Vagina (tissue), 2 donors: Measurements from ENCODE around the gene HSD17B4. TPM values are rescaled to one million over a fixed set of nuclear protein-coding genes. Genes with fewer than 3 reads are reported as not detected.
"Not testable (repeated sequence)": the region's sequence is repeated elsewhere in the genome, so short reads cannot be mapped to it uniquely, and the experiment has no call there.

Experiments
- DNase-seq, 2 donors: peaks; one replicate each; pipeline ENCODE4 v3.0.0-alpha.2; 2017; ENCODE audit errors: extremely low spot score in 2 of 2
- H3K27ac ChIP-seq: fragments of 200-600 bp; sonication (generic); one replicate; pipeline ENCODE4 v1.5.1; 2019
- H3K27me3 ChIP-seq: fragments of 200-600 bp; sonication (generic); one replicate; pipeline ENCODE4 v1.5.1; 2019
- H3K36me3 ChIP-seq, 2 donors: fragments of 200-600 bp; sonication (generic); one replicate each; pipeline ENCODE4 v1.5.1; 2017 to 2019
- H3K4me1 ChIP-seq: fragments of 200-600 bp; sonication (generic); one replicate; pipeline ENCODE4 v1.5.1; 2019
- H3K4me3 ChIP-seq, 2 donors: fragments of 200-600 bp; sonication (generic); 1 replicate in 1 of 2; 2 replicates in 1 of 2; pipeline ENCODE4 v1.5.1; 2016 to 2019
- H3K9me3 ChIP-seq: fragments of 200-600 bp; sonication (generic); one replicate; pipeline ENCODE4 v1.5.1; 2019
- CTCF ChIP-seq, 3 experiments: fragments of 450-650 bp in 2 of 3; fragments of 200-600 bp in 1 of 3; sonication (generic) in 1 of 3; IDR thresholded peaks; one replicate each; pipeline ENCODE4 v1.5.1; 2017 to 2019; ENCODE audit warnings: antibody characterized with exemption in 3 of 3, mild to moderate bottlenecking in 2 of 3, moderate library complexity in 2 of 3
- POLR2A ChIP-seq, 2 donors: fragments of 450-650 bp; IDR thresholded peaks; one replicate each; pipeline ENCODE4 v1.6.1; 2017; ENCODE audit warnings: antibody characterized with exemption in 2 of 2, mild to moderate bottlenecking in 2 of 2, moderate library complexity in 2 of 2
- POLR2AphosphoS5 ChIP-seq, 2 donors: sonication (generic); formaldehyde crosslinking; IDR thresholded peaks; one replicate each; pipeline ENCODE4 v1.9.0; 2017; ENCODE audit warnings: antibody characterized with exemption in 2 of 2, mild to moderate bottlenecking in 2 of 2, low read depth in 1 of 2; ENCODE audit not compliant: insufficient read depth in 1 of 2
- intact Hi-C: fragments of 100-400 bp; cut with DNase I; formaldehyde crosslinking; loops from one replicate; pipeline ENCODE4 v1.15.1; 2023
- total RNA-seq: library from RNA; depleted of rRNA; stranded (reverse); fragments of >200 nt; gene quantifications from one replicate; pipeline ENCODE4 v1.2.3, GENCODE V29; 2016

Gene HSD17B4
- total RNA-seq, 1 donor from 2014 or later = 137 TPM

- peaks cover 15% of the 10 kb centered on the region for H3K4me1 ChIP-seq
- no peaks in the 10 kb centered on the region for H3K9me3 ChIP-seq
- H3K4me3 ChIP-seq = peak overlapping the region in 1 of 2 donors; percentile 43
- intact Hi-C loops = loop anchor here (5.0 to 10.0 kb wide), 2 partner anchors 148 to 425 kb away; partner anchors contain the start of gene DTWD2
- TF ChIP-seq POLR2A (IDR thresholded peaks at IDR 0.05) = no peak
- TF ChIP-seq POLR2AphosphoS5 (IDR thresholded peaks at IDR 0.05; ENCODE audit: insufficient read depth in 1 of 2, low read depth in 1 of 2) = no peak
- no peak for TF ChIP-seq CTCF (IDR thresholded peaks at IDR 0.05)
- H3K36me3 ChIP-seq = no peaks in the 10 kb centered on the region
- no peak overlapping the region for H3K27ac ChIP-seq
- no peak for DNase-seq
- no peaks in the 10 kb centered on the region for H3K27me3 ChIP-seq
These were observed 39.7 kb upstream of the HSD17B4 start for GRCh38 chr5:119412279-119413227.

GRCh38 chr5:119414124-119414734 is 38.1 kb upstream of the HSD17B4 start:
- peaks cover 16% of the 10 kb centered on the region for H3K4me1 ChIP-seq
- H3K27me3 ChIP-seq, H3K27ac ChIP-seq, H3K9me3 ChIP-seq, H3K36me3 ChIP-seq, H3K4me3 ChIP-seq, DNase-seq: not testable (repeated sequence)
- intact Hi-C loops = loop anchor here (5.0 to 10.0 kb wide), 2 partner anchors 149 to 427 kb away; partner anchors contain the start of gene DTWD2

GRCh38 chr5:119417891-119418605 is 34.2 kb upstream of the HSD17B4 start:
- H3K4me1 ChIP-seq = peaks cover 12% of the 10 kb centered on the region
- H3K27ac ChIP-seq = no peak overlapping the region
- no peaks in the 10 kb centered on the region for H3K27me3 ChIP-seq
- H3K9me3 ChIP-seq = no peaks in the 10 kb centered on the region
- intact Hi-C loops = loop anchor here (10.0 kb wide), 1 partner anchor 153 kb away; no protein-coding TSS in a partner anchor
- no peaks in the 10 kb centered on the region for H3K36me3 ChIP-seq
- no peak for TF ChIP-seq POLR2A (IDR thresholded peaks at IDR 0.05)
- TF ChIP-seq POLR2AphosphoS5 (IDR thresholded peaks at IDR 0.05; ENCODE audit: insufficient read depth in 1 of 2, low read depth in 1 of 2) = no peak
- no peak for TF ChIP-seq CTCF (IDR thresholded peaks at IDR 0.05)
- no peak overlapping the region for H3K4me3 ChIP-seq
- no peak for DNase-seq

GRCh38 chr5:119418606-119419100 is 33.6 kb upstream of the HSD17B4 start:
- Histone ChIP-seq H3K4me3 (no peak overlapping the region), H3K27me3 (no peaks in the 10 kb centered on the region), H3K4me1 (peaks cover 12% of the 10 kb centered on the region), H3K9me3 (no peaks in the 10 kb centered on the region), H3K36me3 (no peaks in the 10 kb centered on the region), H3K27ac (no peak overlapping the region)
- intact Hi-C loops = loop anchor here (10.0 kb wide), 1 partner anchor 154 kb away; no protein-coding TSS in a partner anchor
- DNase-seq = no peak
- TF ChIP-seq CTCF (IDR thresholded peaks at IDR 0.05) (no peak), POLR2AphosphoS5 (IDR thresholded peaks at IDR 0.05; ENCODE audit: insufficient read depth in 1 of 2, low read depth in 1 of 2) (no peak), POLR2A (IDR thresholded peaks at IDR 0.05) (no peak)

- peaks cover 12% of the 10 kb centered on the region for H3K4me1 ChIP-seq
- no peaks in the 10 kb centered on the region for H3K27me3 ChIP-seq
- H3K9me3 ChIP-seq = no peaks in the 10 kb centered on the region
- no peak overlapping the region for H3K4me3 ChIP-seq
- intact Hi-C loops = no loop called here
- DNase-seq = no peak
- H3K27ac ChIP-seq = no peak overlapping the region
- TF ChIP-seq POLR2A (IDR thresholded peaks at IDR 0.05) (no peak), CTCF (IDR thresholded peaks at IDR 0.05) (no peak), POLR2AphosphoS5 (IDR thresholded peaks at IDR 0.05; ENCODE audit: insufficient read depth in 1 of 2, low read depth in 1 of 2) (no peak)
- H3K36me3 ChIP-seq = no peaks in the 10 kb centered on the region
These were observed 32.1 kb upstream of the HSD17B4 start for GRCh38 chr5:119420169-119420568.
